Spleen (tissue), 11 donors: ENCODE results near the gene RSBN1. TPM values are rescaled to one million over a fixed set of nuclear protein-coding genes. Genes with fewer than 3 reads are reported as not detected.
"Not testable (repeated sequence)": the region's sequence is repeated elsewhere in the genome, so short reads cannot be mapped to it uniquely, and the experiment has no call there.

Experiments
- DNase-seq: peaks from one replicate; pipeline ENCODE4 v3.0.0-alpha.2; 2020
- H3K27ac ChIP-seq, 8 donors: fragments of 200-600 bp; sonication (generic) in 7 of 8; 1 replicate in 4 of 8; 2 replicates in 4 of 8; pipeline versions ENCODE4 v1.5.0 to v1.8.0; 2016 to 2021; ENCODE audit warnings: inconsistent platforms in 4 of 8, mild to moderate bottlenecking in 4 of 8, moderate library complexity in 1 of 8
- H3K27me3 ChIP-seq, 7 donors: fragments of 200-600 bp; sonication (generic) in 6 of 7; replicated peaks in 1 of 7; 1 replicate in 4 of 7; 2 replicates in 3 of 7; pipeline versions ENCODE4 v1.5.0 to v1.8.0; 2016 to 2021; ENCODE audit warnings: inconsistent platforms in 3 of 7, mild to moderate bottlenecking in 1 of 7
- H3K36me3 ChIP-seq, 6 donors: fragments of 200-600 bp; sonication (generic) in 5 of 6; 1 replicate in 4 of 6; 2 replicates in 2 of 6; pipeline versions ENCODE4 v1.5.0 to v1.8.0; 2016 to 2021; ENCODE audit warnings: inconsistent platforms in 2 of 6
- H3K4me1 ChIP-seq, 6 donors: fragments of 200-600 bp; sonication (generic) in 5 of 6; 1 replicate in 3 of 6; 2 replicates in 3 of 6; pipeline versions ENCODE4 v1.5.0 to v1.8.0; 2016 to 2021; ENCODE audit warnings: inconsistent platforms in 3 of 6
- H3K4me3 ChIP-seq, 8 donors: fragments of 200-600 bp; sonication (generic) in 7 of 8; 1 replicate in 4 of 8; 2 replicates in 4 of 8; pipeline versions ENCODE4 v1.5.0 to v1.8.0; 2016 to 2021; ENCODE audit warnings: inconsistent platforms in 4 of 8, mild to moderate bottlenecking in 4 of 8, moderate library complexity in 2 of 8
- H3K9me3 ChIP-seq, 8 donors: fragments of 200-600 bp; sonication (generic) in 7 of 8; 1 replicate in 4 of 8; 2 replicates in 4 of 8; pipeline versions ENCODE4 v1.5.0 to v1.8.0; 2016 to 2021; ENCODE audit warnings: inconsistent platforms in 4 of 8
- POLR2A ChIP-seq, 3 donors: fragments of 450-650 bp; IDR thresholded peaks; one replicate each; pipeline ENCODE4 v1.5.1; 2017; ENCODE audit warnings: antibody characterized with exemption in 3 of 3, mild to moderate bottlenecking in 1 of 3
- POLR2AphosphoS5 ChIP-seq, 3 donors: sonication (generic); formaldehyde crosslinking; IDR thresholded peaks; one replicate each; pipeline ENCODE4 v1.5.1; 2017; ENCODE audit warnings: antibody characterized with exemption in 3 of 3
- WGBS, 5 donors: extraction: QIAGEN DNeasy Blood & Tissue Kit in 3 of 5; methylation state at CpG; one replicate each; pipeline versions ENCODE4 v1.1.5 to v1.1.7; 2013 to 2018; 5-methylcytosine and 5-hydroxymethylcytosine counted together
- intact Hi-C: fragments of 100-400 bp; cut with DNase I; formaldehyde crosslinking; loops from one replicate; pipeline ENCODE4 v1.15.0; 2023; ENCODE audit warnings: low total_unique reads
- polyA plus RNA-seq, 3 donors: library from polyadenylated mRNA; stranded (reverse); fragments of 200-250 nt; gene quantifications; one replicate each; pipeline ENCODE4 v1.2.1, GENCODE V29; 2013
- total RNA-seq, 7 donors: library from RNA; depleted of rRNA in 3 of 7; stranded (reverse); fragments of >200 nt in 3 of 7; fragmentation: NEBNext Ultra II Directional in 4 of 7; extraction: Animal tissue kit (Norgen Biotek cat#: 25700) in 4 of 7; gene quantifications; one replicate each; pipeline versions ENCODE4 v1.1.0 to v1.2.1, GENCODE V29; 2016 to 2021
- TF ChIP-seq, protein P1 (sequence below), 11 experiments: fragments of 200-600 bp in 7 of 11; fragments of 450-650 bp in 4 of 11; sonication (generic) in 4 of 11; IDR thresholded peaks in 8 of 11; conservative IDR thresholded peaks in 3 of 11; 1 replicate in 7 of 11; 2 replicates in 4 of 11; pipeline versions ENCODE4 v1.4.0 to v1.8.0; 2016 to 2021; ENCODE audit warnings: antibody characterized with exemption in 11 of 11, inconsistent platforms in 4 of 11, mild to moderate bottlenecking in 1 of 11
- donor health status: healthy with polysubstance abuse.
- donor health status: DM: no; HTN: no; CAD: no; lungs with moderate emphysema.
- donor health status: DM: no; HTN: no; CAD: no.
- donor health status: Bipolar disorder and iron deficiency.
- donor health status: healthy.
- donor health status: DM: no; HTN: no; CAD: no.
- donor health status: DM: yes; HTN: yes; CAD: no.

The RSBN1 gene
- total and polyA plus RNA-seq, 10 donors: 5.4 to 34.0 (median 25.7) TPM

GRCh38 chr1:113856401-113856790, 44.1 kb upstream of the RSBN1 start:
- peaks cover 30 to 56% (median 43%) of the 10 kb centered on the region in 6 donors for H3K4me1 ChIP-seq
- intact Hi-C loops: no loop called here
- no peak for DNase-seq
- H3K36me3 ChIP-seq: peaks cover 0 to 60% (median 7%) of the 10 kb centered on the region in 6 donors
- H3K27me3 ChIP-seq: no peaks in the 10 kb centered on the region
- H3K9me3 ChIP-seq: no peaks in the 10 kb centered on the region
- 93 to 100% (median 95%) methylated on average over 2 of the region's 2 CpGs for WGBS, 5 donors
- H3K4me3 ChIP-seq: no peak overlapping the region
- TF ChIP-seq POLR2AphosphoS5 (IDR thresholded peaks at IDR 0.05) (no peak), POLR2A (IDR thresholded peaks at IDR 0.05) (no peak)
- TF ChIP-seq, protein P1, sequence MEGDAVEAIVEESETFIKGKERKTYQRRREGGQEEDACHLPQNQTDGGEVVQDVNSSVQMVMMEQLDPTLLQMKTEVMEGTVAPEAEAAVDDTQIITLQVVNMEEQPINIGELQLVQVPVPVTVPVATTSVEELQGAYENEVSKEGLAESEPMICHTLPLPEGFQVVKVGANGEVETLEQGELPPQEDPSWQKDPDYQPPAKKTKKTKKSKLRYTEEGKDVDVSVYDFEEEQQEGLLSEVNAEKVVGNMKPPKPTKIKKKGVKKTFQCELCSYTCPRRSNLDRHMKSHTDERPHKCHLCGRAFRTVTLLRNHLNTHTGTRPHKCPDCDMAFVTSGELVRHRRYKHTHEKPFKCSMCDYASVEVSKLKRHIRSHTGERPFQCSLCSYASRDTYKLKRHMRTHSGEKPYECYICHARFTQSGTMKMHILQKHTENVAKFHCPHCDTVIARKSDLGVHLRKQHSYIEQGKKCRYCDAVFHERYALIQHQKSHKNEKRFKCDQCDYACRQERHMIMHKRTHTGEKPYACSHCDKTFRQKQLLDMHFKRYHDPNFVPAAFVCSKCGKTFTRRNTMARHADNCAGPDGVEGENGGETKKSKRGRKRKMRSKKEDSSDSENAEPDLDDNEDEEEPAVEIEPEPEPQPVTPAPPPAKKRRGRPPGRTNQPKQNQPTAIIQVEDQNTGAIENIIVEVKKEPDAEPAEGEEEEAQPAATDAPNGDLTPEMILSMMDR (IDR thresholded peaks at IDR 0.05 in 8 of 11, conservative IDR thresholded peaks at IDR 0.05 in 3 of 11): no peak
- H3K27ac ChIP-seq: peak overlapping the region in 1 of 8 donors; percentile 8

- DNase-seq: no peak
- Histone ChIP-seq H3K4me1 (peaks cover 26 to 55% (median 37%) of the 10 kb centered on the region in 6 donors), H3K27ac (peak overlapping the region in 1 of 8 donors; percentile 8), H3K4me3 (no peak overlapping the region), H3K36me3 (peaks cover 0 to 65% (median 7%) of the 10 kb centered on the region in 6 donors), H3K27me3 (no peaks in the 10 kb centered on the region), H3K9me3 (no peaks in the 10 kb centered on the region)
- WGBS, 5 donors: 87 to 97% (median 95%) methylated on average over 4 of the region's 4 CpGs
- TF ChIP-seq, protein P1 (IDR thresholded peaks at IDR 0.05 in 8 of 11, conservative IDR thresholded peaks at IDR 0.05 in 3 of 11): no peak
- TF ChIP-seq POLR2AphosphoS5 (IDR thresholded peaks at IDR 0.05) (no peak), POLR2A (IDR thresholded peaks at IDR 0.05) (no peak)
- intact Hi-C loops: no loop called here
Measured at GRCh38 chr1:113855630-113856400, 43.5 kb upstream of the RSBN1 start.

GRCh38 chr1:113854234-113854633, 42.0 kb upstream of the RSBN1 start:
- intact Hi-C loops: no loop called here
- 35 to 81% (median 75%) methylated on average over 1 of the region's 1 CpG for WGBS, 5 donors

GRCh38 chr1:113852694-113853093, 40.4 kb upstream of the RSBN1 start:
- peak overlapping the region in 2 of 8 donors; percentile 18 to 43 for H3K27ac ChIP-seq

More at GRCh38 chr1:113854234-113854633, 42.0 kb upstream of the RSBN1 start:
- H3K4me3 ChIP-seq: no peak overlapping the region
- peaks cover 0 to 75% (median 7%) of the 10 kb centered on the region in 6 donors for H3K36me3 ChIP-seq
- H3K9me3 ChIP-seq: no peaks in the 10 kb centered on the region
- DNase-seq: no peak
- TF ChIP-seq POLR2AphosphoS5 (IDR thresholded peaks at IDR 0.05) (no peak), POLR2A (IDR thresholded peaks at IDR 0.05) (no peak)
- TF ChIP-seq, protein P1 (IDR thresholded peaks at IDR 0.05 in 8 of 11, conservative IDR thresholded peaks at IDR 0.05 in 3 of 11): no peak
- H3K27me3 ChIP-seq: no peaks in the 10 kb centered on the region
- no peak overlapping the region for H3K27ac ChIP-seq
- H3K4me1 ChIP-seq: peaks cover 11 to 54% (median 25%) of the 10 kb centered on the region in 6 donors

More at GRCh38 chr1:113852694-113853093, 40.4 kb upstream of the RSBN1 start:
- Histone ChIP-seq H3K36me3 (peaks cover 0 to 84% (median 9%) of the 10 kb centered on the region in 6 donors), H3K4me1 (peaks cover 0 to 39% (median 9%) of the 10 kb centered on the region in 6 donors)
- H3K27me3 ChIP-seq, DNase-seq, H3K4me3 ChIP-seq, intact Hi-C loops, H3K9me3 ChIP-seq: not testable (repeated sequence)
- 71 to 96% (median 85%) methylated on average over 6 of the region's 6 CpGs for WGBS, 5 donors
